ENCODE results near the gene ZNF791. TPM values are rescaled to one million over a fixed set of nuclear protein-coding genes. Genes with fewer than 3 reads are reported as not detected.

The ZNF791 gene
- total RNA-seq, 1 experiment from 2014 or later: 15.2 TPM

DNA sequence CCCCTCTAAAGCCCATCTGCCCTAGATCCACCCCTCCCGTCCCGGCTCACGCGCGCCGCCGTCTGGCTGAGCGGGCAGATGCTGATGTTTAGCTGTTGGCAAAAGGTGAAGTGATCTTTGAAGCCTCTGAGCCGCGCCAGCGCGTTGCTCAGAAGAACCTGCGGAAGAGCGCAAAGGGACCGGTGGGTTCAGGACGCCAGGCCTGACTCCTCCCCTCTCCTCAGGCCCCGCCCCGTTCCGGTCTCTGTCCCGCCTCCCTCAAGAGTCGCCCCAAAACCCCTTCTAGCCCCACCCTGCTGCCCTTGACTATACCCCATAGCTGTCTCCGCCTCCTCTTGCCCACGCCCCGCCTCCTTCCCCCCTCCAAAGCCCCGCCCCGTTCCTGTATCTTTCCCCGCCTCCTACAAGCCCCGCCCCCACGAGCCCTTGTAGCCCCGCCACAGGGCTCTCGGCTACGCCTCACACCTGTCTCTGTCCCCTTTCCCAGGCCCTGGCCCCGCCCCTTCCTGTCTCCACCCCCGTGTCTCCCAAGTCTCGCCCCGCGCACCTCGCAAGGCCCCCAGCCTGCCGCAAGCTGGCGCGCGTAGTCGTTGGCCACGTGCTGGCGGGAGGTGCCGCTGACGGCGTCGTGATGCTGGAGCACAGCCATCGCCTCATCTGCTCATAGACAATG is 46.3 kb downstream of the ZNF791 start:
- Mint-ChIP-seq H3K36me3 (ENCODE audit: insufficient read depth, unreplicated experiment) (peaks cover 32% of the 10 kb centered on the region), H3K4me1 (ENCODE audit: low read depth, unreplicated experiment) (no peaks in the 10 kb centered on the region), H3K27ac (ENCODE audit: unreplicated experiment) (no peak overlapping the region), H3K27me3 (ENCODE audit: insufficient read depth, unreplicated experiment) (no peaks in the 10 kb centered on the region), H3K4me3 (ENCODE audit: unreplicated experiment) (no peak overlapping the region), H3K9me3 (ENCODE audit: unreplicated experiment) (no peaks in the 10 kb centered on the region)
- Histone ChIP-seq H3K36me3 (ENCODE audit: control insufficient read depth, insufficient read depth, low read length) (no peaks in the 10 kb centered on the region), H3K4me3 (ENCODE audit: low read depth, low read length) (no peak overlapping the region), H3K27me3 (replicated peaks; ENCODE audit: control insufficient read depth, insufficient read depth, low read length) (no peaks in the 10 kb centered on the region), H3K4me1 (no peaks in the 10 kb centered on the region), H3K9me3 (no peaks in the 10 kb centered on the region)
- TF ChIP-seq, protein P1, sequence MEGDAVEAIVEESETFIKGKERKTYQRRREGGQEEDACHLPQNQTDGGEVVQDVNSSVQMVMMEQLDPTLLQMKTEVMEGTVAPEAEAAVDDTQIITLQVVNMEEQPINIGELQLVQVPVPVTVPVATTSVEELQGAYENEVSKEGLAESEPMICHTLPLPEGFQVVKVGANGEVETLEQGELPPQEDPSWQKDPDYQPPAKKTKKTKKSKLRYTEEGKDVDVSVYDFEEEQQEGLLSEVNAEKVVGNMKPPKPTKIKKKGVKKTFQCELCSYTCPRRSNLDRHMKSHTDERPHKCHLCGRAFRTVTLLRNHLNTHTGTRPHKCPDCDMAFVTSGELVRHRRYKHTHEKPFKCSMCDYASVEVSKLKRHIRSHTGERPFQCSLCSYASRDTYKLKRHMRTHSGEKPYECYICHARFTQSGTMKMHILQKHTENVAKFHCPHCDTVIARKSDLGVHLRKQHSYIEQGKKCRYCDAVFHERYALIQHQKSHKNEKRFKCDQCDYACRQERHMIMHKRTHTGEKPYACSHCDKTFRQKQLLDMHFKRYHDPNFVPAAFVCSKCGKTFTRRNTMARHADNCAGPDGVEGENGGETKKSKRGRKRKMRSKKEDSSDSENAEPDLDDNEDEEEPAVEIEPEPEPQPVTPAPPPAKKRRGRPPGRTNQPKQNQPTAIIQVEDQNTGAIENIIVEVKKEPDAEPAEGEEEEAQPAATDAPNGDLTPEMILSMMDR (IDR thresholded peaks at IDR 0.05; ENCODE audit: insufficient read depth in 1 of 2, low read depth in 1 of 2, low read length in 1 of 2, severe bottlenecking in 1 of 2, unreplicated experiment in 1 of 2): no peak
- intact Hi-C loops (cut with micrococcal nuclease; ENCODE audit: unreplicated experiment): no loop called here
- ChIA-PET POLR2A (no interaction called here), CTCF (no interaction called here)
- no TSS peak for BruUV-seq (replicated peaks)
- DNase-seq: no peak

DNA sequence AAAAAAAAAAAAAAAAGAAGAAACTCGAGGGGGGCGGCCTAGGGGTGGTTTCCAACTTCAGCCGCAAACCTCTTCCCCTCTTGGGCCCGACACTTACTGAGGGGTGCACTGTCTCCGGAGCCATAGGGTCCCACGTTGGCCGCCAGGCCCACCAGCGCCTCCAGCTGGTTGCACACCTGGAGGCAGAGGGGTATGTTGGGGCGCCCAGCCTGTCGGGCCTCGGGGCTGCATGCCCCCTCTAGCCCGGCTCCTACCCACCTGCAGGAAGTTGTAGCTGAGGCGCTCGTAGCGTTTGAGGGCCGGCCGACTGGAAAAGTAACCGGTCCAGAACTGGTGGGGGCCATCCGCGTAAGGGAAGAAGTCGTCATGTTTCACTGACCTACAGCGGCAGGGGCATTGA is 47.2 kb downstream of the ZNF791 start:
- no peaks in the 10 kb centered on the region for H3K27me3 Mint-ChIP-seq (ENCODE audit: insufficient read depth, unreplicated experiment)
- BruUV-seq (replicated peaks): no TSS peak
- H3K27ac Mint-ChIP-seq (ENCODE audit: unreplicated experiment): no peak overlapping the region
- no peaks in the 10 kb centered on the region for H3K4me1 ChIP-seq
- POLR2A ChIA-PET: no interaction called here
- no peaks in the 10 kb centered on the region for H3K9me3 ChIP-seq
- no peaks in the 10 kb centered on the region for H3K27me3 ChIP-seq (replicated peaks; ENCODE audit: control insufficient read depth, insufficient read depth, low read length)
- no peak for DNase-seq
- CTCF ChIA-PET: no interaction called here
- H3K4me3 ChIP-seq (ENCODE audit: low read depth, low read length): no peak overlapping the region
- TF ChIP-seq, protein P1 (IDR thresholded peaks at IDR 0.05; ENCODE audit: insufficient read depth in 1 of 2, low read depth in 1 of 2, low read length in 1 of 2, severe bottlenecking in 1 of 2, unreplicated experiment in 1 of 2): peak in 1 of 2 experiments; percentile 4
- H3K36me3 ChIP-seq (ENCODE audit: control insufficient read depth, insufficient read depth, low read length): no peaks in the 10 kb centered on the region
- H3K9me3 Mint-ChIP-seq (ENCODE audit: unreplicated experiment): no peaks in the 10 kb centered on the region
- peaks cover 32% of the 10 kb centered on the region for H3K36me3 Mint-ChIP-seq (ENCODE audit: insufficient read depth, unreplicated experiment)
- no peak overlapping the region for H3K4me3 Mint-ChIP-seq (ENCODE audit: unreplicated experiment)
- H3K4me1 Mint-ChIP-seq (ENCODE audit: low read depth, unreplicated experiment): no peaks in the 10 kb centered on the region
- intact Hi-C loops (cut with micrococcal nuclease; ENCODE audit: unreplicated experiment): no loop called here

DNA sequence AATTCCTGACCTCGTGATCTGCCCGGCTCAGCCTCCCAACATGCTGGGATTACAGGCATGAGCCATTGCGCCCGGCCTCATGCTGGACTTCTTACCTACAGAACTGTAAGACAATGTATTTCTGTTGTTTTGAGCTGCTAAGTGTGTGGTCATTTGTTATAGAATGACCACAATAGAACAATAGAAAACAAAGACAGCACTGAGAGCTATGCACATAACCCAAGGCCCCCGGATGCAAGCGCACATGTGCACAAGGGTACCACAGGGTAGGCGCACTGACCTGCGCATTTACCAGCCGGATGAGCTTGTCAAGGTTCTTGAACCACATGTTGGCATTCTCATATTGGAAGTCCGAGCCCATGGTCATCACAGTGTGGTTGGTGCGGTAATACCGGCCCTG is 50.3 kb downstream of the ZNF791 start:
- Mint-ChIP-seq H3K27me3 (ENCODE audit: insufficient read depth, unreplicated experiment) (no peaks in the 10 kb centered on the region), H3K4me3 (ENCODE audit: unreplicated experiment) (no peak overlapping the region), H3K9me3 (ENCODE audit: unreplicated experiment) (no peaks in the 10 kb centered on the region), H3K36me3 (ENCODE audit: insufficient read depth, unreplicated experiment) (peaks cover 36% of the 10 kb centered on the region), H3K4me1 (ENCODE audit: low read depth, unreplicated experiment) (peaks cover 5% of the 10 kb centered on the region), H3K27ac (ENCODE audit: unreplicated experiment) (no peak overlapping the region)
- intact Hi-C loops (cut with micrococcal nuclease; ENCODE audit: unreplicated experiment): no loop called here
- ChIA-PET CTCF (no interaction called here), POLR2A (no interaction called here)
- H3K36me3 ChIP-seq (ENCODE audit: control insufficient read depth, insufficient read depth, low read length): no peaks in the 10 kb centered on the region; the same call in none of the 2 replicates
- TF ChIP-seq, protein P1 (IDR thresholded peaks at IDR 0.05; ENCODE audit: insufficient read depth in 1 of 2, low read depth in 1 of 2, low read length in 1 of 2, severe bottlenecking in 1 of 2, unreplicated experiment in 1 of 2): no peak
- no peak for DNase-seq
- no peaks in the 10 kb centered on the region for H3K27me3 ChIP-seq (replicated peaks; ENCODE audit: control insufficient read depth, insufficient read depth, low read length)
- no peaks in the 10 kb centered on the region for H3K9me3 ChIP-seq
- no TSS peak for BruUV-seq (replicated peaks)
- no peaks in the 10 kb centered on the region for H3K4me1 ChIP-seq
- H3K4me3 ChIP-seq (ENCODE audit: low read depth, low read length): no peak overlapping the region
